ENCODE data around the gene THAP12.
A peak's percentile ranks its signal among the peaks of the same experiment; 100 is the strongest.
"Not testable (repeated sequence)": the region's sequence is repeated elsewhere in the genome, so short reads cannot be mapped to it uniquely, and the experiment has no call there.

THAP12 gene

GRCh38 chr11:76323804-76324203, 57.1 kb downstream of the THAP12 start:
- DNase-seq = no peak

- DNase-seq = not testable (repeated sequence)
Observed at GRCh38 chr11:76323375-76323774, 57.6 kb downstream of the THAP12 start.

- DNase-seq = no peak
Observed at GRCh38 chr11:76322942-76323341, 58.0 kb downstream of the THAP12 start.

- no peak for DNase-seq
Observed at GRCh38 chr11:76322540-76322939, 58.4 kb downstream of the THAP12 start.

- peak; percentile 59 for DNase-seq
Observed at GRCh38 chr11:76321820-76322524, 59.0 kb downstream of the THAP12 start.

- DNase-seq = peak; percentile 59
Observed at GRCh38 chr11:76321340-76321739, 59.6 kb downstream of the THAP12 start.

GRCh38 chr11:76320929-76321328, 60.0 kb downstream of the THAP12 start:
- DNase-seq = no peak

- DNase-seq = not testable (repeated sequence)
Observed at GRCh38 chr11:76319798-76320197, 61.1 kb downstream of the THAP12 start.

GRCh38 chr11:76318744-76319384, 62.1 kb downstream of the THAP12 start:
- peak; percentile 96 for DNase-seq

- no peak for DNase-seq
Observed at GRCh38 chr11:76317296-76317695, 63.6 kb downstream of the THAP12 start.

- peak; percentile 60 for DNase-seq
Observed at GRCh38 chr11:76316726-76317125, 64.2 kb downstream of the THAP12 start.

- no peak for DNase-seq
Observed at GRCh38 chr11:76315182-76315853, 65.6 kb downstream of the THAP12 start.

- no peak for DNase-seq
Observed at GRCh38 chr11:76314741-76315090, 66.2 kb downstream of the THAP12 start.

- DNase-seq = no peak
Observed at GRCh38 chr11:76313913-76314740, 66.8 kb downstream of the THAP12 start.

- DNase-seq = no peak
Observed at GRCh38 chr11:76313271-76313670, 67.7 kb downstream of the THAP12 start.

GRCh38 chr11:76310832-76311595, 69.9 kb downstream of the THAP12 start:
- DNase-seq = no peak

- no peak for DNase-seq
Observed at GRCh38 chr11:76307978-76308747, 72.8 kb downstream of the THAP12 start.

GRCh38 chr11:76307396-76307795, 73.5 kb downstream of the THAP12 start:
- no peak for DNase-seq

- DNase-seq = no peak
Observed at GRCh38 chr11:76303399-76303798, 77.5 kb downstream of the THAP12 start.

- DNase-seq = no peak
Observed at GRCh38 chr11:76302996-76303395, 77.9 kb downstream of the THAP12 start.
